ENCODE results near the gene VPS37B. TPM values are rescaled to one million over a fixed set of nuclear protein-coding genes. Genes with fewer than 3 reads are reported as not detected.
A peak's percentile ranks its signal among the peaks of the same experiment; 100 is the strongest.

Gene VPS37B
- total and polyA plus RNA-seq, 8 donors = 13.4 to 105 (median 47.8) TPM

- TF ChIP-seq EP300 (IDR thresholded peaks at IDR 0.05) (no peak), POLR2AphosphoS5 (IDR thresholded peaks at IDR 0.05) (no peak), POLR2A (IDR thresholded peaks at IDR 0.05) (no peak), CTCF (IDR thresholded peaks at IDR 0.05) (no peak)
- Histone ChIP-seq H3K27me3 (no peaks in the 10 kb centered on the region), H3K4me3 (no peak overlapping the region), H3K27ac (peak overlapping the region in 1 of 5 donors; percentile 1), H3K4me1 (peaks cover 30 to 46% (median 44%) of the 10 kb centered on the region in 4 donors), H3K9me3 (no peaks in the 10 kb centered on the region), H3K36me3 (peaks cover 4 to 60% (median 47%) of the 10 kb centered on the region in 4 donors)
- 80 to 85% (median 81%) methylated on average over 22 to 26 of the region's 26 CpGs for WGBS, 5 donors
- intact Hi-C loops (cut with DNase I; ENCODE audit: low total_unique reads) = loop anchor here (10.0 kb wide), 1 partner anchor 55 kb away; no protein-coding TSS in a partner anchor
- no peak for DNase-seq
These were observed 46.4 kb downstream of the VPS37B start for GRCh38 chr12:122849352-122850047.

GRCh38 chr12:122848471-122849351 is 47.2 kb downstream of the VPS37B start:
- intact Hi-C loops (cut with DNase I; ENCODE audit: low total_unique reads) = no loop called here
- TF ChIP-seq POLR2AphosphoS5 (IDR thresholded peaks at IDR 0.05) (no peak), POLR2A (IDR thresholded peaks at IDR 0.05) (no peak)
- peaks cover 36 to 52% (median 52%) of the 10 kb centered on the region in 4 donors for H3K4me1 ChIP-seq

GRCh38 chr12:122847921-122848421 is 48.0 kb downstream of the VPS37B start:
- Histone ChIP-seq H3K4me1 (peaks cover 42 to 58% (median 53%) of the 10 kb centered on the region in 4 donors), H3K9me3 (no peaks in the 10 kb centered on the region), H3K27ac (no peak overlapping the region), H3K4me3 (no peak overlapping the region), H3K36me3 (peaks cover 3 to 51% (median 37%) of the 10 kb centered on the region in 4 donors), H3K27me3 (no peaks in the 10 kb centered on the region)
- no peak for DNase-seq
- WGBS, 5 donors = 81 to 87% (median 83%) methylated on average over 14 to 16 of the region's 16 CpGs
- TF ChIP-seq POLR2AphosphoS5 (IDR thresholded peaks at IDR 0.05) = no peak
- no peak for TF ChIP-seq EP300 (IDR thresholded peaks at IDR 0.05)
- no peak for TF ChIP-seq POLR2A (IDR thresholded peaks at IDR 0.05)
- TF ChIP-seq CTCF (IDR thresholded peaks at IDR 0.05) = no peak
- intact Hi-C loops (cut with DNase I; ENCODE audit: low total_unique reads) = no loop called here

More at GRCh38 chr12:122848471-122849351, 47.2 kb downstream of the VPS37B start:
- Histone ChIP-seq H3K4me3 (no peak overlapping the region), H3K27me3 (no peaks in the 10 kb centered on the region), H3K9me3 (no peaks in the 10 kb centered on the region), H3K36me3 (peaks cover 3 to 52% (median 39%) of the 10 kb centered on the region in 4 donors), H3K27ac (peak overlapping the region in 1 of 5 donors; percentile 1)
- DNase-seq = no peak
- 81 to 86% (median 83%) methylated on average over 26 to 36 of the region's 36 CpGs for WGBS, 5 donors

- Histone ChIP-seq H3K4me3 (no peak overlapping the region), H3K36me3 (peaks cover 3 to 51% (median 36%) of the 10 kb centered on the region in 4 donors), H3K27ac (no peak overlapping the region), H3K4me1 (peaks cover 42 to 58% (median 53%) of the 10 kb centered on the region in 4 donors), H3K27me3 (no peaks in the 10 kb centered on the region), H3K9me3 (no peaks in the 10 kb centered on the region)
- no peak for DNase-seq
- 83 to 97% (median 87%) methylated on average over 3 to 5 of the region's 5 CpGs for WGBS, 5 donors
- intact Hi-C loops (cut with DNase I; ENCODE audit: low total_unique reads) = no loop called here
- TF ChIP-seq POLR2A (IDR thresholded peaks at IDR 0.05) (no peak), CTCF (IDR thresholded peaks at IDR 0.05) (no peak), EP300 (IDR thresholded peaks at IDR 0.05) (no peak), POLR2AphosphoS5 (IDR thresholded peaks at IDR 0.05) (no peak)
These were observed 48.4 kb downstream of the VPS37B start for GRCh38 chr12:122847516-122847836.

All from stomach (tissue), 9 donors.